ENCODE results near the gene DCPS.

Gene DCPS

DNA sequence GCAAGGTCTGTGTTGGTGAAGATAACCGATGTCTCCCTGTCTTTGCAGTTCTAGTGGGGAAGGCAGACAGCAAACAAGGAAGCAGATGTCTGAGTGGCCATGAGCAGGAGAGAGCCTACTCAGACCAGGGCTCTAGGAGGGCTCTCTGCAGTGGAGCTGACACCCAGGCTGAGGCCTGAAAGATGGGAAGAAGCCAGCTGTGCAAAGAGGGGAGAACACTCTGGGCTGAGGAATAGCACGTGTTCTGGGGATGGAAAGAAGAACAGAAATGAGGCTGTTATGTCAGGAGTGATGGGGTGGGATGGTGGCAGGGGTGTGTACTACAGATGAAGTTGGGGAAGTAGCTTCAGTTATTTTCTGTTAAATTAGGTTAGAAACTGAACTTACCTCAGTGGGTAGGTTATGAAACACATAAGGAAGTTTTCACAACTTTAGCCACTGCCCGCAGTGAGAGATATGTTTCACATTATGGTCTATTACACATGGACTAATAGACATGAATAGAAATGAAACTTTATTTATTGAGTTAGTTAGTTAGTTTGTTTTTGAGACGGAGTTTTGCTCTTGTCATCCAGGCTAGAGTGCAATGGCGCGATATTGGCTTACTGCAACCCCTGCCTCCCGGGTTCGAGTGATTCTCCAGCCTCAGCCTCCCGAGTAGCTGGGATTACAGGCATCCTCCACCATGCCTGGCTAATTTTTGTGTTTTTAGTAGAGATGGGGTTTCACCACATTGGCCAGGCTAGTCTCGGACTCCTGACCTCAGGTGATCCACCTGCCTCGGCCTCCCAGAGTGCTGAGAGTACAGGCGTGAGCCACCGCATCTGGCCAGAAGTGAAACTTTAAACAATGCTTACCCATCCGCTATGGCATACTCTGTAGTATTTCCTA lies 7.8 kb downstream of the DCPS start:
- H3K27ac ChIP-seq (ENCODE audit: low read depth, low read length) = no peak overlapping the region
- H3K4ac ChIP-seq (ENCODE audit: low read depth, low read length) = no peak overlapping the region
- no peak overlapping the region for H2BK5ac ChIP-seq (ENCODE audit: low read depth, low read length, poor library complexity)
- no peak overlapping the region for H4K8ac ChIP-seq (ENCODE audit: low read depth, low read length)
- no peaks in the 10 kb centered on the region for H3K27me3 ChIP-seq (ENCODE audit: insufficient read depth, low read length)
- DNase-seq = no peak
- H3K14ac ChIP-seq (ENCODE audit: low read length) = no peak overlapping the region
- H2AK5ac ChIP-seq (ENCODE audit: low read length) = no peak overlapping the region
- H3K18ac ChIP-seq (ENCODE audit: low read length) = no peak overlapping the region
- H3K4me3 ChIP-seq (ENCODE audit: low read depth, low read length) = no peak overlapping the region
- no peak overlapping the region for H2AFZ ChIP-seq (ENCODE audit: insufficient read depth, low read length, poor library complexity)
- no peak overlapping the region for H3K23ac ChIP-seq (ENCODE audit: low read length)
- H2BK120ac ChIP-seq (ENCODE audit: insufficient read depth, low read length, poor library complexity) = no peak overlapping the region
- H4K91ac ChIP-seq (ENCODE audit: low read depth, low read length) = no peak overlapping the region
- WGBS (ENCODE audit: extremely low coverage, insufficient coverage, insufficient read length) = no CpG with 5 or more reads among the region's 14 CpGs
- no peak overlapping the region for H3K4me2 ChIP-seq (ENCODE audit: low read length)
- no peaks in the 10 kb centered on the region for H3K79me2 ChIP-seq (ENCODE audit: control insufficient read depth, insufficient read depth, low read length, poor library complexity)
- no peak overlapping the region for H3K9ac ChIP-seq (ENCODE audit: low read length)
- H2BK12ac ChIP-seq (ENCODE audit: low read length) = no peak overlapping the region
- H3K4me1 ChIP-seq (ENCODE audit: control insufficient read depth in 1 of 2, insufficient read depth in 2 of 2, low read length in 2 of 2) = no peaks in the 10 kb centered on the region
- H4K12ac ChIP-seq (ENCODE audit: low read depth, low read length) = no peak overlapping the region
- no peaks in the 10 kb centered on the region for H3K9me3 ChIP-seq (ENCODE audit: insufficient read depth, low read depth, low read length)
- no peaks in the 10 kb centered on the region for H3K79me1 ChIP-seq (ENCODE audit: low read length)
- no peaks in the 10 kb centered on the region for H3K36me3 ChIP-seq (ENCODE audit: control insufficient read depth in 1 of 2, insufficient read depth in 2 of 2, low read length in 2 of 2)

DNA sequence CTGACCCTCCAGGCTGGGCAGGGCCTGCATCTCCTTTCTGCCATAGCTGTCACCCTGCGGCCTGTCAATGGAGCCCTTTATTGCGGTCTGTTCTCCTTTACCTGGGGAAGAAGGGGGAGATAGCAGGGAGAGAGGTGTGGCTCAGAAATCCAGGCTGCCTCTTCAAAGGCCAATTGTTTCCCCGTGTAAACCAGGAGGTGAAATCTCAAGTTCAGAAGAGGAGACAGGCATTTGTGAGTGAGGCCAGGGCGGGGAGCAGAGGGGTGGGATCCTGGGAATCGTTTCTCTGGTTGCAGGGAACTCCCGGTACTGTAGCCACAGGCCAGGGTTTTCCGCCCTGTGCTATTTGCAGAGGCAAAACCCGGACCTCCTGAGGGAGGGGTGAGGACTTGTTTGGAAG lies 9.1 kb downstream of the DCPS start:
- H3K79me1 ChIP-seq (ENCODE audit: low read length) = peaks cover 2% of the 10 kb centered on the region
- H2BK12ac ChIP-seq (ENCODE audit: low read length) = no peak overlapping the region
- no peaks in the 10 kb centered on the region for H3K36me3 ChIP-seq (ENCODE audit: control insufficient read depth in 1 of 2, insufficient read depth in 2 of 2, low read length in 2 of 2)
- no peak overlapping the region for H4K8ac ChIP-seq (ENCODE audit: low read depth, low read length)
- no peak overlapping the region for H4K12ac ChIP-seq (ENCODE audit: low read depth, low read length)
- WGBS (ENCODE audit: extremely low coverage, insufficient coverage, insufficient read length) = no CpG with 5 or more reads among the region's 8 CpGs
- peaks cover 6% of the 10 kb centered on the region in 2 experiments for H3K4me1 ChIP-seq (ENCODE audit: control insufficient read depth in 1 of 2, insufficient read depth in 2 of 2, low read length in 2 of 2)
- H2AK5ac ChIP-seq (ENCODE audit: low read length) = no peak overlapping the region
- H3K18ac ChIP-seq (ENCODE audit: low read length) = no peak overlapping the region
- H3K4me2 ChIP-seq (ENCODE audit: low read length) = no peak overlapping the region
- no peaks in the 10 kb centered on the region for H3K79me2 ChIP-seq (ENCODE audit: control insufficient read depth, insufficient read depth, low read length, poor library complexity)
- no peak overlapping the region for H3K27ac ChIP-seq (ENCODE audit: low read depth, low read length)
- no peak overlapping the region for H3K23ac ChIP-seq (ENCODE audit: low read length)
- DNase-seq = no peak
- no peak overlapping the region for H2BK5ac ChIP-seq (ENCODE audit: low read depth, low read length, poor library complexity)
- H3K9me3 ChIP-seq (ENCODE audit: insufficient read depth, low read depth, low read length) = no peaks in the 10 kb centered on the region
- H3K14ac ChIP-seq (ENCODE audit: low read length) = no peak overlapping the region
- H2AFZ ChIP-seq (ENCODE audit: insufficient read depth, low read length, poor library complexity) = no peak overlapping the region
- H3K27me3 ChIP-seq (ENCODE audit: insufficient read depth, low read length) = no peaks in the 10 kb centered on the region
- H2BK120ac ChIP-seq (ENCODE audit: insufficient read depth, low read length, poor library complexity) = no peak overlapping the region
- no peak overlapping the region for H3K9ac ChIP-seq (ENCODE audit: low read length)
- H3K4ac ChIP-seq (ENCODE audit: low read depth, low read length) = no peak overlapping the region
- H4K91ac ChIP-seq (ENCODE audit: low read depth, low read length) = no peak overlapping the region
- H3K4me3 ChIP-seq (ENCODE audit: low read depth, low read length) = no peak overlapping the region

DNA sequence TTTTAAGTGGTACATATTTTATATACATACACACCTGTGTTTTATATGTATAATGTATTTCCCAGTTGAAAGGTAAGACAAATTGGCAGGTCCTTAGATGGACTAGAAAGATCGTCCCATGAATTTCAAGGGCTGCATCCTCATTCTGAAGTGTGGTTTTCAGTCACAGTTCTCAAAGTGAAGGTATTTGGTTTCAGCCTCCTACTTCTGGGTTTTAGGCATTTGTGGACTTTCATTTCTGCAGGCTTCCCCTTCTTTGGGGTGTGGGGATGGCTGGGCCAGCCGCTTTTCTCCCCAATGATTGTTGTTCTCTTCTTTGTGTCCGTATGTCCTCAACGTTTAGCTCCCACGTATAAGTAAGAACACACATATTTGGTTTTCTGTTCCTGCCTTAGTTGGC lies 10.0 kb downstream of the DCPS start:
- Histone ChIP-seq H4K8ac (ENCODE audit: low read depth, low read length) (no peak overlapping the region), H4K91ac (ENCODE audit: low read depth, low read length) (no peak overlapping the region), H2AK5ac (ENCODE audit: low read length) (no peak overlapping the region), H3K14ac (ENCODE audit: low read length) (no peak overlapping the region), H3K4me3 (ENCODE audit: low read depth, low read length) (no peak overlapping the region), H3K27me3 (ENCODE audit: insufficient read depth, low read length) (no peaks in the 10 kb centered on the region), H3K23ac (ENCODE audit: low read length) (no peak overlapping the region), H3K4me2 (ENCODE audit: low read length) (no peak overlapping the region), H2BK12ac (ENCODE audit: low read length) (no peak overlapping the region), H2BK5ac (ENCODE audit: low read depth, low read length, poor library complexity) (no peak overlapping the region), H3K18ac (ENCODE audit: low read length) (no peak overlapping the region), H2BK120ac (ENCODE audit: insufficient read depth, low read length, poor library complexity) (no peak overlapping the region), H3K4me1 (ENCODE audit: control insufficient read depth in 1 of 2, insufficient read depth in 2 of 2, low read length in 2 of 2) (peaks cover 12 to 14% of the 10 kb centered on the region in 2 experiments), H3K9me3 (ENCODE audit: insufficient read depth, low read depth, low read length) (no peaks in the 10 kb centered on the region), H3K36me3 (ENCODE audit: control insufficient read depth in 1 of 2, insufficient read depth in 2 of 2, low read length in 2 of 2) (no peaks in the 10 kb centered on the region), H3K9ac (ENCODE audit: low read length) (no peak overlapping the region), H3K27ac (ENCODE audit: low read depth, low read length) (no peak overlapping the region), H2AFZ (ENCODE audit: insufficient read depth, low read length, poor library complexity) (no peak overlapping the region), H3K79me1 (ENCODE audit: low read length) (peaks cover 7% of the 10 kb centered on the region), H3K79me2 (ENCODE audit: control insufficient read depth, insufficient read depth, low read length, poor library complexity) (peaks cover 2% of the 10 kb centered on the region), H3K4ac (ENCODE audit: low read depth, low read length) (no peak overlapping the region), H4K12ac (ENCODE audit: low read depth, low read length) (no peak overlapping the region)
- no CpG with 5 or more reads among the region's 5 CpGs for WGBS (ENCODE audit: extremely low coverage, insufficient coverage, insufficient read length)
- no peak for DNase-seq

DNA sequence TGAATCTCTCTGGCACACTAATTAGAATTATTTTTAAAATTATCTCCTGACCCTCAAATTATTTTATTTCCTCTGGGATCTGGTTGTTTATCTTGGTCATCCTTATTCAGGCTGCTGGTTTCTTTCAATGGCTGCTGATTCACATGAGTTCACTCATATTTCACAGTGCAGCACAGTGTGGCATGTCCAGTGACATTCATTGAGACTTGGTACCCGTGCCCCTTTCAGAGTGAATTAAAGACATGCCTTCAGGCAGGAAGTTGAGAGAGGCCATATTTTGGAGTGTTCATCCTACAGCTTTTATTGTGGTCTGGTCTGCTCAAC lies 13.5 kb downstream of the DCPS start:
- WGBS (ENCODE audit: extremely low coverage, insufficient coverage, insufficient read length) = no CpG with 5 or more reads among the region's 1 CpG
- peak overlapping the region; percentile 63 for H2BK12ac ChIP-seq (ENCODE audit: low read length)

More for the DNA sequence above, 13.5 kb downstream of the DCPS start:
- Histone ChIP-seq H3K18ac (ENCODE audit: low read length) (no peak overlapping the region), H2BK120ac (ENCODE audit: insufficient read depth, low read length, poor library complexity) (no peak overlapping the region), H2AK5ac (ENCODE audit: low read length) (no peak overlapping the region), H3K4me2 (ENCODE audit: low read length) (no peak overlapping the region), H3K9me3 (ENCODE audit: insufficient read depth, low read depth, low read length) (no peaks in the 10 kb centered on the region), H3K4ac (ENCODE audit: low read depth, low read length) (no peak overlapping the region), H2BK5ac (ENCODE audit: low read depth, low read length, poor library complexity) (no peak overlapping the region), H3K79me2 (ENCODE audit: control insufficient read depth, insufficient read depth, low read length, poor library complexity) (peaks cover 2% of the 10 kb centered on the region), H3K79me1 (ENCODE audit: low read length) (peaks cover 7% of the 10 kb centered on the region), H3K4me3 (ENCODE audit: low read depth, low read length) (no peak overlapping the region), H3K9ac (ENCODE audit: low read length) (no peak overlapping the region), H4K8ac (ENCODE audit: low read depth, low read length) (no peak overlapping the region), H4K91ac (ENCODE audit: low read depth, low read length) (no peak overlapping the region), H4K12ac (ENCODE audit: low read depth, low read length) (no peak overlapping the region), H3K4me1 (ENCODE audit: control insufficient read depth in 1 of 2, insufficient read depth in 2 of 2, low read length in 2 of 2) (peaks cover 15 to 19% of the 10 kb centered on the region in 2 experiments), H2AFZ (ENCODE audit: insufficient read depth, low read length, poor library complexity) (no peak overlapping the region), H3K14ac (ENCODE audit: low read length) (no peak overlapping the region), H3K27ac (ENCODE audit: low read depth, low read length) (no peak overlapping the region), H3K27me3 (ENCODE audit: insufficient read depth, low read length) (no peaks in the 10 kb centered on the region), H3K36me3 (ENCODE audit: control insufficient read depth in 1 of 2, insufficient read depth in 2 of 2, low read length in 2 of 2) (no peaks in the 10 kb centered on the region), H3K23ac (ENCODE audit: low read length) (no peak overlapping the region)
- DNase-seq = no peak
